ENCODE measurements around the gene COL1A1.

DNA sequence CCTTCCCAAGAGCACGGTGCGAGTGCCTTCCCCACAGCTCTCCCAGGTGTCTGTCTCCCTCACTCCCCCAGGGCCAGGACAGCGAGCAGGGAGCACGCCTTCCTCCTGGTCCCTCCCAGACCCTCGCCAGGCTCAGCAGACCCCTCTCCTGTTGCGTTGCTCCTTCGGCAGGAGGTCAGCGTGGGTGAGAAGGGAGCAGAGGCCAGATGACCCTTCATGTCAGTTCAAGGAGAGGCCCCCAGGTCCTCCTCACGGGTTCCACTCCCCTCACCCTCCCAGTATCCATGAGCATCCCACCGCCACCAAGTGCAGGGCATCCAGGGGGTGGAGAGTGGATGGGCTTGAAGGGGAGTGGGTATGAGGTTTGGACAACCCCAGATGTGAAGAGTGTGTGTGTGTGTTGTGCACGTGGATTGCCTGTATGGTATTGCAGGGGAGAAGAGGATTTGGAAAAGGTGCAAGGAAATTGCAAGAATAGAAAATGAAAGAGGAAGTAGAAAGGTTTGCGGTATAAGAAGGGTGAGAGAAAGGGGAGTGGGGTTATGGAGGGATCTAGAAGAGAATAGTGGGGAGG lies 17.9 kb downstream of the COL1A1 start:
- no peak for TF ChIP-seq ZNF70 (CRISPR knock-in tag; IDR thresholded peaks at IDR 0.05)
- TF ChIP-seq BACH2 (CRISPR knock-in tag; IDR thresholded peaks at IDR 0.05; ENCODE audit: borderline replicate concordance): no peak
- TF ChIP-seq, protein P1, sequence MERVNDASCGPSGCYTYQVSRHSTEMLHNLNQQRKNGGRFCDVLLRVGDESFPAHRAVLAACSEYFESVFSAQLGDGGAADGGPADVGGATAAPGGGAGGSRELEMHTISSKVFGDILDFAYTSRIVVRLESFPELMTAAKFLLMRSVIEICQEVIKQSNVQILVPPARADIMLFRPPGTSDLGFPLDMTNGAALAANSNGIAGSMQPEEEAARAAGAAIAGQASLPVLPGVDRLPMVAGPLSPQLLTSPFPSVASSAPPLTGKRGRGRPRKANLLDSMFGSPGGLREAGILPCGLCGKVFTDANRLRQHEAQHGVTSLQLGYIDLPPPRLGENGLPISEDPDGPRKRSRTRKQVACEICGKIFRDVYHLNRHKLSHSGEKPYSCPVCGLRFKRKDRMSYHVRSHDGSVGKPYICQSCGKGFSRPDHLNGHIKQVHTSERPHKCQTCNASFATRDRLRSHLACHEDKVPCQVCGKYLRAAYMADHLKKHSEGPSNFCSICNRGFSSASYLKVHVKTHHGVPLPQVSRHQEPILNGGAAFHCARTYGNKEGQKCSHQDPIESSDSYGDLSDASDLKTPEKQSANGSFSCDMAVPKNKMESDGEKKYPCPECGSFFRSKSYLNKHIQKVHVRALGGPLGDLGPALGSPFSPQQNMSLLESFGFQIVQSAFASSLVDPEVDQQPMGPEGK (CRISPR knock-in tag; IDR thresholded peaks at IDR 0.05; ENCODE audit: borderline replicate concordance): no peak

Measured in SK-N-SH treated with all-trans-retinoic acid at 6 μM for 48 hours (cell line).